Neural cell (in vitro differentiated cells): ENCODE measurements around the gene EIF4A3.

Experiments
- CTCF ChIP-seq: fragments of 450-650 bp; IDR thresholded peaks from 2 replicates; pipeline ENCODE4 v1.5.1; 2014; ENCODE audit warnings: antibody characterized with exemption, mild to moderate bottlenecking, moderate library complexity; ENCODE audit not compliant: poor library complexity, severe bottlenecking
- RAD21 ChIP-seq: fragments of 450-650 bp; conservative IDR thresholded peaks from 2 replicates; pipeline ENCODE4 v1.6.1; 2014; ENCODE audit warnings: antibody characterized with exemption, mild to moderate bottlenecking, moderate library complexity
- TAF1 ChIP-seq: IDR thresholded peaks from 2 replicates; pipeline ENCODE4 v1.6.1; 2012; ENCODE audit warnings: low read depth
- TF ChIP-seq, protein P1 (sequence below): IDR thresholded peaks from 2 replicates; pipeline ENCODE4 v1.6.1; 2012; ENCODE audit warnings: borderline replicate concordance

- TF ChIP-seq CTCF (no peak), RAD21 (no peak), TAF1 (no peak)
- TF ChIP-seq, protein P1, sequence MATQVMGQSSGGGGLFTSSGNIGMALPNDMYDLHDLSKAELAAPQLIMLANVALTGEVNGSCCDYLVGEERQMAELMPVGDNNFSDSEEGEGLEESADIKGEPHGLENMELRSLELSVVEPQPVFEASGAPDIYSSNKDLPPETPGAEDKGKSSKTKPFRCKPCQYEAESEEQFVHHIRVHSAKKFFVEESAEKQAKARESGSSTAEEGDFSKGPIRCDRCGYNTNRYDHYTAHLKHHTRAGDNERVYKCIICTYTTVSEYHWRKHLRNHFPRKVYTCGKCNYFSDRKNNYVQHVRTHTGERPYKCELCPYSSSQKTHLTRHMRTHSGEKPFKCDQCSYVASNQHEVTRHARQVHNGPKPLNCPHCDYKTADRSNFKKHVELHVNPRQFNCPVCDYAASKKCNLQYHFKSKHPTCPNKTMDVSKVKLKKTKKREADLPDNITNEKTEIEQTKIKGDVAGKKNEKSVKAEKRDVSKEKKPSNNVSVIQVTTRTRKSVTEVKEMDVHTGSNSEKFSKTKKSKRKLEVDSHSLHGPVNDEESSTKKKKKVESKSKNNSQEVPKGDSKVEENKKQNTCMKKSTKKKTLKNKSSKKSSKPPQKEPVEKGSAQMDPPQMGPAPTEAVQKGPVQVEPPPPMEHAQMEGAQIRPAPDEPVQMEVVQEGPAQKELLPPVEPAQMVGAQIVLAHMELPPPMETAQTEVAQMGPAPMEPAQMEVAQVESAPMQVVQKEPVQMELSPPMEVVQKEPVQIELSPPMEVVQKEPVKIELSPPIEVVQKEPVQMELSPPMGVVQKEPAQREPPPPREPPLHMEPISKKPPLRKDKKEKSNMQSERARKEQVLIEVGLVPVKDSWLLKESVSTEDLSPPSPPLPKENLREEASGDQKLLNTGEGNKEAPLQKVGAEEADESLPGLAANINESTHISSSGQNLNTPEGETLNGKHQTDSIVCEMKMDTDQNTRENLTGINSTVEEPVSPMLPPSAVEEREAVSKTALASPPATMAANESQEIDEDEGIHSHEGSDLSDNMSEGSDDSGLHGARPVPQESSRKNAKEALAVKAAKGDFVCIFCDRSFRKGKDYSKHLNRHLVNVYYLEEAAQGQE, result no peak
These were observed 37.8 kb downstream of the EIF4A3 start for GRCh38 chr17:80109066-80109660.
